GM19023 (cell line): ENCODE measurements around the gene RAB23.

Source experiments
- ATAC-seq: cut with Tn5 transposase; IDR thresholded peaks from one replicate; pipeline ENCODE4 v1.9.1; 2021; ENCODE audit warnings: mild to moderate bottlenecking, moderate library complexity; ENCODE audit not compliant: unreplicated experiment

RAB23 gene

GRCh38 chr6:57138026-57138425 lies 84.1 kb downstream of the RAB23 start:
- ATAC-seq: no peak

GRCh38 chr6:57137350-57137749 lies 84.8 kb downstream of the RAB23 start:
- no peak for ATAC-seq
